ENCODE data around the gene JAZF1.

JAZF1 gene

GRCh38 chr7:27943241-27943640, 237.4 kb downstream of the JAZF1 start:
- no peak for TF ChIP-seq JUND (IDR thresholded peaks at IDR 0.05; ENCODE audit: low read depth)
- in situ Hi-C loops (cut with HindIII; ENCODE audit: low pct_unique_long_range_greater_than_20kb, low sequenced_read_pairs): no loop called here
- DNase-seq (ENCODE audit: low read depth in 1 of 2, low spot score in 1 of 2): no peak

GRCh38 chr7:27942711-27943110, 237.9 kb downstream of the JAZF1 start:
- TF ChIP-seq JUND (IDR thresholded peaks at IDR 0.05; ENCODE audit: low read depth): no peak
- no peak for DNase-seq (ENCODE audit: low read depth in 1 of 2, low spot score in 1 of 2)
- in situ Hi-C loops (cut with HindIII; ENCODE audit: low pct_unique_long_range_greater_than_20kb, low sequenced_read_pairs): no loop called here

- no peak for TF ChIP-seq JUND (IDR thresholded peaks at IDR 0.05; ENCODE audit: low read depth)
- DNase-seq (ENCODE audit: low read depth in 1 of 2, low spot score in 1 of 2): no peak
- in situ Hi-C loops (cut with HindIII; ENCODE audit: low pct_unique_long_range_greater_than_20kb, low sequenced_read_pairs): no loop called here
These were observed 239.1 kb downstream of the JAZF1 start for GRCh38 chr7:27941522-27941921.

GRCh38 chr7:27940341-27940740, 240.3 kb downstream of the JAZF1 start:
- no peak for DNase-seq (ENCODE audit: low read depth in 1 of 2, low spot score in 1 of 2)
- TF ChIP-seq JUND (IDR thresholded peaks at IDR 0.05; ENCODE audit: low read depth): no peak
- in situ Hi-C loops (cut with HindIII; ENCODE audit: low pct_unique_long_range_greater_than_20kb, low sequenced_read_pairs): no loop called here

- no peak for TF ChIP-seq JUND (IDR thresholded peaks at IDR 0.05; ENCODE audit: low read depth)
- no peak for DNase-seq (ENCODE audit: low read depth in 1 of 2, low spot score in 1 of 2)
- in situ Hi-C loops (cut with HindIII; ENCODE audit: low pct_unique_long_range_greater_than_20kb, low sequenced_read_pairs): no loop called here
These were observed 240.7 kb downstream of the JAZF1 start for GRCh38 chr7:27939893-27940292.

GRCh38 chr7:27936768-27937102, 243.9 kb downstream of the JAZF1 start:
- in situ Hi-C loops (cut with HindIII; ENCODE audit: low pct_unique_long_range_greater_than_20kb, low sequenced_read_pairs): no loop called here
- DNase-seq (ENCODE audit: low read depth in 1 of 2, low spot score in 1 of 2): no peak
- no peak for TF ChIP-seq JUND (IDR thresholded peaks at IDR 0.05; ENCODE audit: low read depth)

GRCh38 chr7:27936047-27936767, 244.4 kb downstream of the JAZF1 start:
- in situ Hi-C loops (cut with HindIII; ENCODE audit: low pct_unique_long_range_greater_than_20kb, low sequenced_read_pairs): no loop called here
- no peak for TF ChIP-seq JUND (IDR thresholded peaks at IDR 0.05; ENCODE audit: low read depth)

GRCh38 chr7:27933671-27934565, 246.7 kb downstream of the JAZF1 start:
- DNase-seq (ENCODE audit: low read depth in 1 of 2, low spot score in 1 of 2): no peak
- in situ Hi-C loops (cut with HindIII; ENCODE audit: low pct_unique_long_range_greater_than_20kb, low sequenced_read_pairs): no loop called here
- TF ChIP-seq JUND (IDR thresholded peaks at IDR 0.05; ENCODE audit: low read depth): no peak

More at GRCh38 chr7:27936047-27936767, 244.4 kb downstream of the JAZF1 start:
- DNase-seq (ENCODE audit: low read depth in 1 of 2, low spot score in 1 of 2): peak in 1 of 2 experiments; percentile 54

GRCh38 chr7:27930910-27931476, 249.6 kb downstream of the JAZF1 start:
- no peak for DNase-seq (ENCODE audit: low read depth in 1 of 2, low spot score in 1 of 2)
- in situ Hi-C loops (cut with HindIII; ENCODE audit: low pct_unique_long_range_greater_than_20kb, low sequenced_read_pairs): no loop called here

GRCh38 chr7:27929127-27929526, 251.5 kb downstream of the JAZF1 start:
- DNase-seq (ENCODE audit: low read depth in 1 of 2, low spot score in 1 of 2): no peak
- TF ChIP-seq JUND (IDR thresholded peaks at IDR 0.05; ENCODE audit: low read depth): no peak
- in situ Hi-C loops (cut with HindIII; ENCODE audit: low pct_unique_long_range_greater_than_20kb, low sequenced_read_pairs): no loop called here

More at GRCh38 chr7:27930910-27931476, 249.6 kb downstream of the JAZF1 start:
- TF ChIP-seq JUND (IDR thresholded peaks at IDR 0.05; ENCODE audit: low read depth): no peak

GRCh38 chr7:27928001-27928400, 252.6 kb downstream of the JAZF1 start:
- in situ Hi-C loops (cut with HindIII; ENCODE audit: low pct_unique_long_range_greater_than_20kb, low sequenced_read_pairs): no loop called here
- TF ChIP-seq JUND (IDR thresholded peaks at IDR 0.05; ENCODE audit: low read depth): no peak
- no peak for DNase-seq (ENCODE audit: low read depth in 1 of 2, low spot score in 1 of 2)

- in situ Hi-C loops (cut with HindIII; ENCODE audit: low pct_unique_long_range_greater_than_20kb, low sequenced_read_pairs): no loop called here
- no peak for TF ChIP-seq JUND (IDR thresholded peaks at IDR 0.05; ENCODE audit: low read depth)
- DNase-seq (ENCODE audit: low read depth in 1 of 2, low spot score in 1 of 2): no peak
These were observed 254.9 kb downstream of the JAZF1 start for GRCh38 chr7:27925573-27926201.
